GM15510 (cell line): Measurements from ENCODE around the gene XDH.

Experiments used
- POLR2A ChIP-seq: IDR thresholded peaks from 3 replicates; pipeline ENCODE4 v1.6.1; 2011; ENCODE audit warnings: borderline replicate concordance; ENCODE audit not compliant: insufficient read length; ENCODE audit errors: extremely low read depth

The XDH gene

DNA sequence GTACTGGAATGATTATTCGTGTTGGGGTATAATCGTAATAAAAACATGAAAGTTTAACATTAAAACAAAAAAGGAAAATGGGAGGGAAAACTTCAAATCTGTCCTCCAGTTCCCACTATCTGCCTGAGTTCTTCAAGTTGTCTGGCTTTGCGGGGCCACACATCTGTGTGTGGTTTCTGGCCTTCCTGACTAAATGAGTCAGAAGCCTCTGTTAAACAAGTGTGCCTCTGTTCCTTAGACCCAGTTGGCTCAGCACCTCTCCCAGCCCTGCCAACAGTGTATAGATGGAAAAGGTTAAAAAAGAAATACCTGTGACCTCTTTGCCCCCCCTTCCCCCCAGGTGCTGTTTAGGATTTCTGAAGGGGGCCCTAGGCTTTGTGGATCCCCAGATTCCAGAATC is 30.2 kb downstream of the XDH start:
- TF ChIP-seq POLR2A = no peak

DNA sequence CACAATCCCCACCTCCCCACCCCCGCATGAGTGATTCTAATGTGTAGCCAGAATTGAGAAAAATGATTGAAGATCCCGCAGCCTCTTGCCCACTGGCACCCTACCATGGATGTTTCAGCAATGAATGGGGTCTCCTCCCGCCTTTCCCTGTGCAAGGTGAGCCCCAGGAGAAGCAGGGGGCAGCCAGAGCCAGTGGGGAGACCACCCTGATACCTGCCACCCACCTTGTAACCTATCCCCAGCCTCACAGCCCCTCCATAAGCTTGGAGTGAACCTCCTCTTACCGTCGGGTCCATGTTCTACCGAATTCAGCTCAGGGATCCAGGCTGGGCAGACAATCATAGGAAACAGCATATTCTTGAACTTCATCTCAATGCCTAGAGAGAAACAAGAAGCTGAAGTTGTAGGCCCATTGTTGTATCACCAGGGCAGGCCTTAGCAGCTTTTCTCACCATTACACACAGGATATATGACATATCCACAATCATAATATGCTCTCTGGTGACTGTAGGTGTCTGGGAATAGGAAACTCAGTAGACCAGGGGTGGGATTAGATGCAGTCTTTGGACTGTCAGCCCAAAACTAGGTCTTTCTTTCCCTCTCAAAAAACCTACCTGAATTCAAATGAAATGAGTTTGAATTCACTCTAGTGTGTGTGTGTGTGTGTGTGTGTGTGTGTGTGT is 30.9 kb downstream of the XDH start:
- no peak for TF ChIP-seq POLR2A

DNA sequence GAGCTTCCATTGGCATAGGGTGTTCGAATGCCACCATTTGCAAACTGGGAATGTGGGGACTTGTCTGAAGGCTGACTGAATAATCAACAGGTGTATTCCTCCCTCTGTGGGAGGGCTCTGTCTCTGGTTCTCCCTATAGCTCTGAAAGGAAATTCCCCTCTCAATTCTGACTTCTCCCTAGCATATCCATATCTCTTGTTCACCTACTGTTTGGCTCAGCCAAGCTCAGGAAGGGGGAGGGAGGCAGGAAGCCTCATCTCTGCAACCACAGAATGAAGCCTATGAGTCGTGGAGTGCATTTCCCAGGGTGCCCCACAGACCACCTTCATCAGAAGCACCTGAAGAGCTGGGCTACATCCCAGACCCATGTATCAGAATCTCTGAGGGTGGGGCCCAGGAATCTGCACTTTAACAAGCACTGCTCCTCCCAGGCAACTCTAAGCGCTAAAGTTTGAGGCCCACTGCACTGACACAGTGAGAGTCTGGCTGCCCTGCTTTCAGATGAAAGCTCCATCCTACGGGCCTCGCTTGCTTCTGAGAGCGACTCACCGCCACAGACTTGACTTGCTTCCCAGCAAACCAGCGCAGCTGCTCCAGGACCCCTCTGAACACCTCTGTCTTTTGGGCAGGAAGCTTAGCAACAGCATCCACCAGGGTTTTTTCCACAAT is 32.0 kb downstream of the XDH start:
- TF ChIP-seq POLR2A = no peak

GRCh38 chr2:31381601-31382000 is 32.9 kb downstream of the XDH start:
- no peak for TF ChIP-seq POLR2A

GRCh38 chr2:31380243-31380642 is 34.3 kb downstream of the XDH start:
- TF ChIP-seq POLR2A = no peak

DNA sequence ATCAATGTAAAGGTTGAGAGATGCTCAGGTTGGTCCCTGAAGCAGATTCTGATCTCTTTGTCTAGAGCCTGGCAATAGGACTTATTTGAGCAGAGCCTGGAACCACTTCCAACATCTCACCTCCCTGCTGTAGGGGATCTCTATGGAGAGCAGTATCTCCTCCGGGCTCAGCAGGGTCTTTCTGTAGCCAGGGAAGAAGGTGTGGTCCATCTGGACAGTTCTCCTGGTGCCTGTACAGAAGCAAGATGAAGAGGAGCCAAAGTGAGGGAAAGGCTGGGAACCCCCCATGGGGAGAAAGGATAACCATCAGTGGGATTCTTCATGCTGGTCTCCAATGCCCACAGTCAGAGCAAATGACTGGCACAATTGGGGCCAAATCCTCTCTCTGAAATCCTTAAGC is 34.8 kb downstream of the XDH start:
- no peak for TF ChIP-seq POLR2A

GRCh38 chr2:31378791-31379501 is 35.6 kb downstream of the XDH start:
- TF ChIP-seq POLR2A = no peak

GRCh38 chr2:31378389-31378788 is 36.2 kb downstream of the XDH start:
- no peak for TF ChIP-seq POLR2A

DNA sequence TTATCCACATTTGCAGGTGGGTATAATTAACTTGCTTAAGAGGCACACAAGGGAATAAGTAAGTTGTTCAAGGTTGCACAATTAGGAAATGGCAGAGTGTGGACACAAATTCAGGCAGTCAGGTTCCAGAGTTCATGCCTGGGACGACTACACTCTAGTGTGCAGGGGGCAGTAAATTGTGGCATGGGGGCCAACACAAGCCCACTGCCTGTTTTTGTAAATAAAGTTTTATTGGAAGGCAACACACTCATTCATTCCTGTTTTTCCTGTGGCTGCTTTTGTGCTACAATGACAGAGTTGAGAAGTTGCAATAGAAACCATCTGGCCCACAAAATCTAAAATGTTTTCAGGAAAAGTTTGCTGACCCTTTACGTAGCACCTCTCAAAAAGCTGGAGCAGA is 41.4 kb downstream of the XDH start:
- no peak for TF ChIP-seq POLR2A

GRCh38 chr2:31372097-31372496 is 42.4 kb downstream of the XDH start:
- no peak for TF ChIP-seq POLR2A

DNA sequence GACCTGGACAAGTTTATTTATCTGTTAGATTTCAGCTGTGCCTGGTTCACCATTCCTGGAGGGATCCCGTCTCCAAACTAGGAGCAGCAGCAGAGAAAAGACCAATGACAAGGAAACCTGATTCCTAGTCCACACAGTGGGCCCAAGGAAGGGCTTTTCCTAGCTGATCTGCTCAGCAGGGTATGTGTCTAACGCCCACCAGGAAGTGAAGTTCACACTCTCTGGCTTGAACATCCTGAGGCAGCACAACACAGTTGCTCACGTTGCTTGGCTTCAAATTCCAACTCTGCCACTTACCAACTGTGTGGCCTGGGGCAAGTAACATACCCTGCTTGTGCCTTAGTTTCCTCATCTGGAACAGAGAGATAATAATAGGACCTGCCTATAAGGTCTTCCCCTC is 42.9 kb downstream of the XDH start:
- TF ChIP-seq POLR2A = no peak

DNA sequence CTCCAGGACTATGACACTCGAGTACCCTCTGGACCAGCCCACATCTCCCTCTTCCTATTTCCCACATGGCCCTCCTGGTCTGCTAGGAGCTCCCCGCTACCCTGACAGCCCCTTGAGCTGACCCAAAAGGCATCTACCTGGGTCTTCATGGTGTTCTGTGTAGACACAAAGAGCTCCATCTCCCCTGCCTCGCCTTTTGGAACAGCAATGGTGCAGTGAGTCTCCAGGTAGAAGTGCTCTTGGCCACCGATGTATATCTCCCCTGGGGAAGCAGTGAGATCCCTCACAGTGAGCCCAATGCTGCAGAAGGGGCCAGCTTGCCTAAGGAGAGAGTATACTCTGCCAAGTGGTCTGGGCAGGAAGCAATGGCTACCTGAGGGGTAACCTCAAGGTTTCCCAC is 47.8 kb downstream of the XDH start:
- no peak for TF ChIP-seq POLR2A

DNA sequence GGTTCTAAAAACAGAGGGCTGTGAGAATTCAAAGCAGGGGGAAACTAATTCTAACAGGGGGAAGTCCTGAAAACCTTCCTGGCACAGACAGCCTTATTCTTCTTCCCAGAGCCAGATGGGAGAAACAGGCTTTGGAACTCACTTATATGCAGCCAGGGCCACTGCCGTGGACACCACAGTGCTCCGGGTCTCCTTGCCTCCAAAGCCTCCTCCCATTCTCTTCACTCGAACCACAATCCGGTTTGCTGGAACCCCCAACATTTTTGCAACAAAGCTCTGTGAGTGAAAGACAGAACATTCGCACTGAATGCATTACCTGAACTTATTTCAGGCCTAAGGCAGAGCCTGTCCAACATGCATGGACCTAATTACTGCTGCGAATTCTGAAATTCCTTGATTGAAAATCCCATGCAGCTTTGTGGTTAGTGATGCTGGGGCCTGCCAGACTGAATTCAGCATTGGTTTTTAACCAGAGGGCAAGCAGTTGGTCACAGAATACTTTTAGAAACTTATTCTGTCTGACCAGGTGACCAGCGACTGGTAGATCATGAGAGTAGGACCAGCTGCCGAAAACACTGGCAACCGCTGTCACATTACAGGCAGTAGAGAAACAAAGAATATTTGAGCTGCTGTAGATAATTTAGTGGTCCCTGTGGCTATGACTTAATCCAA is 48.6 kb downstream of the XDH start:
- TF ChIP-seq POLR2A = no peak

- TF ChIP-seq POLR2A = no peak
Observed at GRCh38 chr2:31365348-31365747, 49.2 kb downstream of the XDH start.
